ENCODE results near the gene LRP1B.

LRP1B gene

DNA sequence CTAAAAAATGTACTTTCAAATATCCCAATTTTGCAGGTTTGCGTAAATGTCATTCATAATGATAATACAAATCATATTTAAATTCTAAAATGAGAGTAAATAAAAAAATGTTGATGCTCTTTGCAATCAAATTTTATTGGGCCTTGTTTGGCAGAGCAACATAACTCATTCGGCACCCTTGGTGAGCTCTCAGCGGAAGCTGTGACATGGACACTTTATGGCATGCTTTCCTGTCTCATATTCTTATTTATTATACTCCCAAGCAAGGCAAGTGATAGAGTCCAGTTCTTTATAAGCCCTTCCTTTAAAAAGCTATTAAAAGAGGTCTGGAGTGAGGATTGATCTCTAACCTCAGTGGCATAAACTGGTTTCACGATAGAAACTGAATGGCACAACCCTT is 1857.4 kb downstream of the LRP1B start:
- no peak for DNase-seq

DNA sequence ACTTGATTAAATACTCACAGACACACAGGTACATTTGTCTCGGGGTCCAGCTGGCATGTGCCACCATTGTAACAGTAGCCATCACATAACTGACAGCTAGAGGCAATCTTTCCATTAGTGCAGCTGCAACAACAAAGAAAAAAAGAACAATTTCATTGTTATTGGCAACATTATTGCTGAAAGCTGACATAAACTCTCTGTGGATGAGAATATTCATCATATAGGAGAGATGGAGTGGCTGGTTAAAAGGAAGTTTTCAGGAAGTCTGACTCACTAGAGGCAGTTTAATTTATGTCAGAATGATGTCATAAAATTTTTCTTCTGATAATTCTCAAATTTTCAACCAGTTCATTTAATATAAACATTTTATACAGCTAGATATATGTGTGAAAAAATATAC is 1860.6 kb downstream of the LRP1B start:
- no peak for DNase-seq

DNA sequence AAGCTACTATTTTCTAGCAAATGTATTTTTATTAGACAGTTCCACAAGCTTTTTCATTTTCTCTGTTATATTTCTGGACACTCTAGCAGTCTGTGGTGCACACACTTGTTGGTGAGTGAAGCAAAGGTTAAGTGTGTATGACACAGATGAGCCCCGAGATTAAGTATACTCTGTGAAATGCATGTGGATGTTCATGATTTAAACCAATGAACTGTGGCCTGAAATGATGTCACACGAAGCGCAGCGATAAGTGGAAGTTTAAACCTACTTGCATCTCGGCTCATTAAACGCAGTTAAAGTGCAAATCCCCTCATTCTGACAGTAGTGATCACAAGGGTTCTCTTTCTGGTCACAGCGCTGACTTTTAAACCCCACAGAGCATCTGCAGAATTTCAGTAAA is 1861.8 kb downstream of the LRP1B start:
- no peak for DNase-seq

DNA sequence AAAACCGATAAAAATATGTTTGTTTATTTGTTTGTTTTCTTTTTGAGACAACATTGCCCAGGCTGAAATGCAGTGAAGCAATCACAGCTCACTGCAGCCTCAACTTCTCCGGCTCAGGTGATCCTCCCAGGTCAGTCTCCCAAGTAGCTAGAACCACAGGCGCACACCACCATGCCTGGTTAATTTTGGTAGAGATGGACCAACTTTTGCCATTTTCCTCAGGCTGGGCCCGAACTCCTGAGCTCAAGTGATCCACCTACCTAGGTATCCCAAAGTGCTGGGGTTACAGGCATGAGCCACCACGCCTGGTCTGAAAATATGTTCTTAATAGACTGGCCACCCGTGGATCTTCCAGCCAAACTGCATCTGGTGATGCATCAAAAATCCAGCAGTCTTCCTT is 1867.9 kb downstream of the LRP1B start:
- DNase-seq = no peak

DNA sequence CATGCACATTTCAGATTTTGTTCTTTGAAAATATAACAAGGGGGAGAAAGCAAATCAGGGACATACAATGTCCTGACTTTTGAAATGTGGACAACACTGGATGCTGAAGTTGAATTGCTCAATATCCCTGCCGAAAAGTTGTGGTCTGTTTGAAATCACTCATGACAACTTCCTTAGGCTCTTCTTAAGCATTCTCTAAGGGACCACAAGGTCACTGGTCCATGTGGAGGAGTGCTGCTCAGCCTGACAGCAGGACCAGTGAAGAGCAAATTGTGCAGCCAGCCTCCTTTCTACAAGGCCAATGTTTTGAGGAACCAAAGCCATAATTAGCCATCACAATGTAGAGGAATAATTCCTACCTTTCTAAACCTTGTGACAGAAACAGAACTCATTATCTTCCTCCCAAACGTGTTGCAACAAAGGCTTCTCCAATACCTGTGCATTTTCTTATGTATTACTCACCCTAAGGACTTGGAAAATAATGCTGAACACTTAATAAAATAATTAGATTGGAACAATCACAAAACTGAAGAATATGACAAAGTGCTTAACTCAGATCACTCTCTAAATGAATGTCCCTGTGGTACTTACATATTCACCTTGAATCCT is 1873.0 kb downstream of the LRP1B start:
- no peak for DNase-seq

DNA sequence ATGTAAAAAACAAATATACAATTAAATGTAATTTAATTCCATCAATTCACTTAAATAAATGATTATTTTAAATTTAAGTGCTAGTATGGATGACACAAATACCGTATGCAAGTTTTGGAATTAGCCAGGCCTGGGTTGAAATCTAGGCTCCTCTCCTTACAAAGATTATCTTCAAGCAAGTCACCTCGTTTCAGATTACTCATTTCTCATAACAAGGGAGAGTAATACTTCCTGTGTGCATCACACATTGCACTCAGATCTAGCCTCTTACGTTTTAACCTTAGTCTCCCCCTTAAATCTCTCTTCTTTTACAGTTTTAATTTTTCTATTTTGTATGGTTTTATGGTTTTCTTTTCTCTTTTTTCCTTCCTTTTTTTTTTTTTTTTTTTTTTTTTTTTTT is 1874.7 kb downstream of the LRP1B start:
- no peak for DNase-seq

DNA sequence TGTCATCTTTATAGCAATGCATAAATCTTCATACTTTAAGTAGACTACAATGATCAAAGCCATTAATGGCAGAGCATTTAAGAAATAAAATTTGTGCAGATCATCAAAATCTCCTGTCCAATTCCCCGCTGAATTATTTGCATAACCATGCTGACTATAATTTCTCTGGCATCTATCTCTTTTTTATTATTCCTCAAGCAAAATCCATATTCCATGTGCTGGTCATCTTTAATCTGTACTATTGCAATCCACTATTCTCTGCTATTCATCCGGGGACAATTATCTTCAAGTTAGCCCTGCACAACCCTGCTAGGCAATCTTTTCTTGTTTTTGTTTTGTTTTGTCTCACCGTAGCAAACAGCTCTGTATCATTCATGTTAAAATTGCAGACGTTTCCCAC is 1881.0 kb downstream of the LRP1B start:
- DNase-seq = no peak

DNA sequence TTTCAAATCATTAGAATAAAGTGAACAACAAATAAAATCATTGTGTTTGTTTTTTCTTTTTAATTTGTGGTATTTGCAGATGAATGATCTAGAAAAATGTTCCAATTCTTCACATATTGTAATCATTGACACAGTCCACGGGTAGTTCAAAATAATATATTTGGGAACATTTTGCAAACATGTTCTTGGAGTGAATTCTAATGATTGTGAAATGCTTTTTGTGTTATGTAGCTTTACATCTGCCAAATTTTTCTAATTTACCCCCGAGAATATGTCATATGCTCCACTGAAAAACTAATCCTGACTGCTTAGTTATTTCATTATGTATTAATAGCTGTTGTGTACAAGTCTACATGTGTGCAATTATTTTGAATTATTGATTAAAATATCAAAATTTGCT is 1882.2 kb downstream of the LRP1B start:
- DNase-seq = no peak

DNA sequence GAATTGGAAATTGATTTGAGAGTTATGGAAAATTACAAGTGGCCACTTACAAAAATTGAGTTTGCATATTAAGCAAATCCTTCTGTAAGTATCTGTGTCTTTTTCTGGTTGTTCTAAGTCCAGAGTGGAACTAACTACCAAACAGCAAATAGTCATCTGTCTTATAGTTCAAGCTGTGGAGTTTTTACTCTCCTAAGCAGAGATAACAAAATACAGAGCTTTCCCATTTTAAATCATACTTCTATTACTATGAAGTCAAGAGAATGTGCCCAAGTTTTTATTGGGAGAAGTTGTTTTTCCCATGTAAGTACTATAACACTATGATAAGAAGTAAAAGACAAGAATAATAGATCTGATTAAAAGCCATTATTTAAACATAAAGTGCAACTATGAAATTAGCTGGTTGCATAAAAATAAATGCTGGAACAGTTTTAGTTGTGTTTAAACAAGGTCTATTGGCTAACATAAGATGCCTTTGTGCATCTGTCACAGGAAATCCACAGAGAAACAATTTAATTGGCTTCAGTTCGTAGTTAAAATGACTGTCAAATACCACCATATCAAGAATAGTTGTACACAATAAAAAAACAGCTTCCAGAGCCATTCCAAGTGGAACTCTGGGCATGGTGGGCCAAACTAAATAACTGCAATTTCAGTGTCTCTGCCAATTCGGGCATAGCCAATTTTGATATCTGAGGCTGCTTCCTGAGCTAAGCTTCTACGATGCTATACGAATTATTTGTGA is 1883.2 kb downstream of the LRP1B start:
- DNase-seq = no peak

DNA sequence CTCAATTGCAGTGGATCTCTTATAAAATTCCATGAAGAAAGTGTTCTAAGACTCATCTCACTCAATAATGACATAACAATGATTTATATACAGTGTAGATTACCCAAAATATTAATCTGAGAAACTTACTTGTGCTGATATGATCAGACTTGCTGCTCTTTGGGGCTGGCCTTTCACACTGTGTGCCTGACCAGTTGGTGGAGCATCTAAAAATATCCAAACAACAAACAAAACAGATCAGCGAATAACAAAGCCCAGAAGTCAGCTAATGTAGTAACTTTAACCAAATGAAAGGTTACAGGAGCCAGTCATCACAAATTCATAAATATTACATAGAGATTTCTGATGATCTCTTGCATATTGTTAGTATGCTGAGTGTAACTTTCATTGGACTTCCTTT is 1883.9 kb downstream of the LRP1B start:
- DNase-seq = no peak

DNA sequence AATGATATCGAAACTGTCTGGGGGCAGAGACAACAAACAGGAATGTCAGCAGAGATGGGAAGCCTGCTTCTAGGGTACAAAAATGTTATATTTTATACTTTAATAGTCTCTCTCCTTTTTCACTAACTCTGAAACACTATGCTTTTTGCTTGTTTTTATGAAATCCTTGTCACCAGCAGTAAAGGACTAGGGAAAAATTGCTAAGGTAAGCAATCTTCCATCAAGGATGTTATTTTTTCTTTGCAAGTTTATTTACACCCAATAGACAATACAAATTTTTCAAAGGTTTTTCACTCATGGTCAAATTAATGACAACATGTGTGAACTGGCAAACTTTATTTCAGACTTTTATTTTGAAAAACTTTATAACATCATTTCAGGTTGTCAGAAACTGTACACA is 1884.8 kb downstream of the LRP1B start:
- DNase-seq = no peak

DNA sequence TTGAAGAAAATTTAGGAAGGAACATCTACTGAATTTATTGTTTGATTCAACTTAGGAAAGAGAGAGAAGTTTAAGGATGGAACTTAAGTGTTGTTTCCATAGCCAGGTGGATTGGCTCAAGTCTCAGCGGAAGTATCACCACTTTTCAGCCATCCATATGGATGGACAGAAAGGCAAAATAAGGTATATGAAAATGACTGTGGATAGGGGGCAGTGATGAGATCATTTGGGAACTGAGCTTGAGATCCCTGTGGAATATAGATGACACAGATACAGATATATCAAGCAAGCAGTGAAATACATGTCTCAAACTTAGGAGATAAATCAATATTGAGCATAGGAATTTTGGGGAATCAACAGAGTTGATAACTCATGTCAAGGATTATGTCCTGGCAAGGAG is 1887.9 kb downstream of the LRP1B start:
- no peak for DNase-seq

DNA sequence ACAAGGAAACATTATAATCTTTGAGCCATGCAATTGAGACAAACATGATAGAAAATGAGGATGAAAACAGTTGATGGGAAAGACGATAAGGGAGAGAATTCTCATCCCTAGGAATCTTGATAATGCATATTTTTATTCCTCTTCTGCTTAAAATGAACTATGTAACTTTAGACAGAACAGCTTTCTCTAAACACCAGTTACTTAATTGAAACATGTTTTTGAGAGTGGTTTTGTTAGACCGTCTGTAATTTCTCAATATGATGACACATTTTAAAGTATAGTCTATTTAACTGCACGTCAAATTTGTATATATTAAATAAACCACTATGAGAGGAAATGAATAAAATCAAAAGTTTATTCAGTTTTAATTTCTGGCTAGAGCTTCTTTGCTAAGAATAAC is 1896.7 kb downstream of the LRP1B start:
- DNase-seq = no peak

DNA sequence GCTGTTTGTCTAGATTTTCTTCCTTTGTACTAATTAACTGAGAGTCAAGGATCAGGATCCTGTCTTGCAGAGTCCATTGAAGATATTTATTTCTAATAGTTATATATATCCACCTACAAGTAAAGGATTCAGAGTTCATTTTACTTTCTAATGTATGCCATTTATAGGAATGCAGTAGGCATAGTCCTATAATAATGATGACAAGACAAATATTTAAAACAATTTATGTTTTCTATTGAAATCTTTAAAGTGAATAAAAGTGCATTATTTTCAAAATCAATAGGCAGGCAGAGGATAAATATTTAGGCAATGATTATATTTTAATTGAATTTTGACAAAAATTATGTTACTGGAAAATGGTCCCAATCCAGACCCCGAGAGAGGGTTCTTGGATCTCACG is 1919.9 kb downstream of the LRP1B start:
- DNase-seq = no peak

DNA sequence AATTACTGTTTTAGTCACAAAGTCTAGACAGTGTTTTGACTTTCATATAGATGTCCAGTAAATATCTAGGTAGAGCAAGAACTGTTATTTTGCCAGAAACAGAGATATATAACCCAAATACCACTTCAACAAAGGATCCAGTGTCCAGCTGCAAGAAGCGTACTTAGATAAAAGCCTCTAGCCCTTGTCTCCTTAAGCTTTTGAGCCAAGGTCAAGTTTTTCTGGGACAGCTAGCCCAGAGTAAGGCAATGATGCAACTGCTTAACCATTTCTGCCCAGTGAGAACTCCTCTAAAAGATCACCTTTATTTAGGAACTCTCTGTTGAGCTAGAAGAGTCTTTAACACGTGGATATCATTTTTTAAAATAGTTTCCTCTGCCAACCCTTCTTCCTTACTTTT is 1925.7 kb downstream of the LRP1B start:
- no peak for DNase-seq

DNA sequence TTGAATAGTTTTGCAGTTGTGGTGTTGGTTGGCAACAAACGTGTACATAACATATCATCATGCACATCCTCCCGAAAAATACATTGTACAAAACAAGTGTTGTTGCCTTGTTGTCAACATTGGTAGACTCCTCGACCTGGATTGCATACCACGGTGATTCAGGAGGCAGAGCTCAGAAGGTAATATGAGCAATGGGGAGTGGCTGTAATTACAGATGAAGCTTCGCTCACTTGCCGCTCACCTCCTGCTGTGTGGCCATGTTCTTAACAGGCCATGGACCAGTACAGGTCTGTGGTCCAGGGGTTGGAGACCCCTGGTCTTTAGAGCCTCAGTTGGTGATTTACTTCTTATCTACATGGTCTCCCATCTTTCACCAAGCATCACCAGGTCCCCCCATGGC is 1927.5 kb downstream of the LRP1B start:
- DNase-seq = no peak

DNA sequence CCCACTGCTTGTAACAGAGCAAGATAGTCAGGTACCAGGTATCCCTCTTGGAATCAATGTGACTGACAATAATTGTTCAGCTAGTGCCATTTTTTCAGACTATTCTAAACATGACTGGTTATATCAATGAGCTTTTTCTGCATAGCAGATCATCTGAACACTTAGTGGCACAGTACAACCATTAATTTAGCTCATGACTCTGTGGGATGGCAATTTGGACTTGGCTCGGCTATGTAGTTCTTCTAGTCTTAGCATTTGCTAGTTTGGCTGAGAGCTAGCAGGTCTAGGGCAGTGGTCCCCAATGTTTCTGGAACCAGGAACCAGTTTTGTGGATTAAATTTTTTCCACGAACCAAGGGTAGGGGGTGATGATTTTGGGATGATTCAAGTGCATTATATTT is 1929.2 kb downstream of the LRP1B start:
- DNase-seq = no peak

DNA sequence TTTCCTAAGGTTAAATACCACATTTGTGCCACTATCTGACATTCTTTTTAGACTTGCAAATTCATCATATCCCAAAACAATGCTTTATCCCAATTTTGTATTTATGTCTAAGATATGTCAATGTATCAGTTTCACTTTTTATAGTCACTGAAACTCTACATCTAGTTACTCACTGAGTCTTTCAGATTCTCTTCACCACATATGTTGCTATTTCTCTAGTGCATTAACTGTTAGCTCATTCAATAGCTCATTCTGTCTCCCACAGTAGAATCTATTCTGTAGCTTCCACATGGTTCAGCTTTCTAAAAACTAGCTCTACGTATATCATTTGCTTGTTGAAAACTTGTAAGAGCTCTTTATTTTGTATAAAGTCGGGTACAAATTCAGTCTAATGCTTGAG is 1930.1 kb downstream of the LRP1B start:
- DNase-seq = no peak

DNA sequence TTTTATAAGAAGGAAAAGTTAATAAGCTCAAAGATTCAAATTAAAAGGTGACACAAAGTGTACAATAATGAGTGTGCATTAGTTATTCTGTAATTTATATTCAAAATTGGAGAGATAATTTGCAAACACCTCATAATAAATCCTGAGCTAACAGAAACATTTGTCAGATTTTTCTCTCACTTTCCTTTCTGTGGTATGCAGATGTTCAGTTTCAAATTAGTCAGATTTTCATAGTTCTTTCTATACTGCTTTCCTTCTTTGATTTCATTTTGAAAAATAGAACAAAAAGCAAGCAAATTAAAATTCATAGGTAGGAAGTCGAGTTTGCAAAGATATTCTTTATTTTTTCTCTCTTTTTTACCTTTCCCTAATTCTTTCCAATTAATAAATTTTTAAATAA is 1930.5 kb downstream of the LRP1B start:
- no peak for DNase-seq

DNA sequence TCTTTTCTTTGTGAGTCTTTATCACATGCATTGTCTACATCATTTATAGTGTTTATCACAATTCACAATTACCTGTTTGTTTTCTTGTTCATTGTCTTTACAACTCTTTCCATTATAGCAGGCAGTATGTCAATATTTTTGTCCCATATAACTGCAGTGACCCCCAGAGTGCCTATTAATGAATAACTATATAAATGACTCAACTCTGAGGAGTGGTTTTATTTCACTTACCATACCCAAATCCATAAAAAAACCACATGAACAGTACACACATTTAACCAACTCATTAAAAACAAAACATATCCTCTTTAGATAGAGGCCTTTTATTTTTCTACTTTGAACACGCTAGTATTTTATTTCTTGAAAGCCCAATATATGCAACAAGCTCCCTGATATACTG is 1931.5 kb downstream of the LRP1B start:
- no peak for DNase-seq

DNA sequence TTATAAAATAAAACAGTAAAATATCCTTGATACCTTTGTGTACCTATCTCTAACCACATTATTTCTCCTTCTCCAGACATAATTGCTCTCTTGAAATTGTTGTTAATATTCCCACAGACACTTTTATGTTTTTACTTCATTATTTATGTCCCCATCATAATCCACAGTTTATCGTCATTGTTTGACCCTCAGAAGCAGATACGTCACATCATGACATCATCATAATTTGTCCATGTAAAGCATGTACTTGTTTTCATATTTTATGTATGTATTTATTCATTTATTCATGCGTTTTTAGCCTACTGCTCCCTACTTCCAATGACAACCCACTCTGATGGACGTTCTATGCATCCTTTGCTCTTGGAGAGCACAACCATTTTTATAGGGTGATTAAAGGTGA is 1943.7 kb downstream of the LRP1B start:
- no peak for DNase-seq

DNA sequence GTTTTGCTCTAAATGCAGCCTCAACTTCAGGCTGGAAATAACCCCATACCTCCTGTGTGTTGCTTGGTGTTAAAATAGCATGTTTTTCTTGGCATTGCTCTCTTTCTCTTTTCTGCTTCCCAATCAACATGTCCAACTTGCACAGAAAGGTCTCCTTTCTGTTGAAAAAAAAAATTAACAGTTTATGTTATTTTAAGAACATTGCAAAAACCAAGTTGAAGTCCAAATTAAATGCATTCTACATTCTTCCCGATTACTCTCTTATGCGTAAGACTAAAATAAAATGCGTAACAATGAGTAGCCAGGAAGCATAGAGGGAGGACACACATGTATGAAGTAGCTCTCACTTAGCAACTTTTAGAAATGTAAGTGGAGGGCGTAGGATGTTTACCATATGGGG is 1944.5 kb downstream of the LRP1B start:
- DNase-seq = no peak

DNA sequence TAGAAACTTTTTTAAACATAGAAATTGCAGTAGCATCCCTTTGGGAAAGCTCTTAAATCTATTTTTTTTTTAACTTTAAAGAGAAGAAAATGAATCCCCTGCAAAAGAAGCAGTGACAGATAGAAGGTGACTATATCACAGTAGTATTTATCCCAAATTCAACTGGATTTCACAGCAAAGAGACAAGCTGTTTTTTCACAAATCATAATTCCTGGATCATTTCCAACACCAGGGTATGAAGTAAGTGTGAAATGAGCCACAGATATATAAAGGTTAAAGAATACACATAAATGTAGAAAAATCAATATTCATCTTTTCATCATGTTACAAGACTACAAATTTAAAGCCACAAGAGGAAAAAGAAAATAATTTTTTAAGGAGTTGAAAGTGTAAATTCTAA is 1945.7 kb downstream of the LRP1B start:
- no peak for DNase-seq

DNA sequence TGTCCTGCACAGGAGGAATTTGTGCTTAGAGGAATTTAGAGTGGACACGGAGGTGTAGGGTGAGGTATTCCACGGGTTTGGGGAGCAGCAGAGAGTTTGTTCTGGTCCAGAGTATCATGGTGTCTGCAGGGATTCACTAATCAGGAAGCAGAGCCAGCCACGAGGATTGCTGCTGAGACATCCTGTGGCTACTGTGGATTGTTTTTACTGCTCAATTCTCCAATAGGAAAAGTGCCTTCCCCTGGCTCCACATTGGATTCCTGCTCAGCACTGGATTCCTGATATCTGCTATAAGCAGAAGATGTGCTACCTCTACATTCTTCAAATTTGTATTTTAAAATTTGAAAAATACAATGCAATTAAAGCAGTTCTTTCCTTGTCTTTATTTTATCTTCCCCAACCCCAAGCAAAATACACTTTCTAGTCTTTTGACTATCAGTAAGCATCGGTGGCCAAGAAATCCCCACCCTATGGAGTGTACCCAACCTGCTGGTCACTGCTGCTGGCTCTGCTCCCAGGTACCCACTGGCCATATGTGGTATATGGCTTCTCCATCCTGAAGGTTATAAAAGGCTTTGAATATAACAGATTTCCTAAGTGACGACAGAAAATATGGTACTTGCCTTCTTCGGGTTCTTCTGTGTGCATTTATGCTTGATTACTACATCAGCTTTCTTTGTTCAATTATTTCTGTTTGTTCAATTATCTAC is 1947.6 kb downstream of the LRP1B start:
- DNase-seq = no peak
